H1 (cell line): ENCODE results near the gene MINAR1. TPM values are rescaled to one million over a fixed set of nuclear protein-coding genes. Genes with fewer than 3 reads are reported as not detected.
A peak's percentile ranks its signal among the peaks of the same experiment; 100 is the strongest.

Source experiments
- ASH2L ChIP-seq: fragments of 200-600, 300-600 bp; sonication (generic); IDR thresholded peaks from one replicate; pipeline ENCODE4 v1.7.1; 2017; ENCODE audit warnings: low read length
- BACH1 ChIP-seq: IDR thresholded peaks from 2 replicates; pipeline ENCODE4 v1.6.1; 2012; ENCODE audit warnings: low read length, improper control_type of control experiment
- CTBP2 ChIP-seq: IDR thresholded peaks from 2 replicates; pipeline ENCODE4 v1.7.0; 2011; ENCODE audit warnings: borderline replicate concordance, mild to moderate bottlenecking, moderate library complexity, mixed read lengths, low read length; ENCODE audit not compliant: insufficient read depth, insufficient read length
- HDAC6 ChIP-seq: IDR thresholded peaks from one replicate; pipeline ENCODE4 v1.7.1; 2012; ENCODE audit warnings: low read depth, mild to moderate bottlenecking, inconsistent platforms, low read length, moderate library complexity
- POLR2A ChIP-seq, 2 experiments: IDR thresholded peaks; 1 replicate in 1 of 2; 2 replicates in 1 of 2; pipeline ENCODE4 v1.6.1; 2011; ENCODE audit warnings: low read depth in 2 of 2, low read length in 2 of 2, mild to moderate bottlenecking in 2 of 2; ENCODE audit errors: control extremely low read depth in 1 of 2
- RBBP5 ChIP-seq: IDR thresholded peaks from 2 replicates; pipeline ENCODE4 v1.7.1; 2012; ENCODE audit warnings: low read depth, mild to moderate bottlenecking, inconsistent platforms, low read length, moderate library complexity, borderline replicate concordance
- SUZ12 ChIP-seq: fragments of 200-600 bp; sonication (generic); IDR thresholded peaks from 2 replicates; pipeline ENCODE4 v1.6.1; 2012; ENCODE audit warnings: mild to moderate bottlenecking, inconsistent platforms, low read length, moderate library complexity, mixed read lengths
- TAF1 ChIP-seq: IDR thresholded peaks from 2 replicates; pipeline ENCODE4 v1.6.1; 2011; ENCODE audit warnings: mild to moderate bottlenecking, low read depth, low read length
- polyA plus RNA-seq, 7 experiments: library from polyadenylated mRNA; depleted of rRNA in 3 of 7; stranded (reverse) in 5 of 7; unstranded in 2 of 7; fragments of >200 nt in 5 of 7; fragments of 200-250 nt in 2 of 7; gene quantifications; 1 replicate in 5 of 7; 2 replicates in 1 of 7; 4 replicates in 1 of 7; pipeline versions ENCODE4 v1.2.1 to v1.2.3, GENCODE V29; 2011 to 2013; ENCODE audit warnings: missing spikeins in 2 of 7, mixed read lengths in 2 of 7
- total RNA-seq: library from RNA; stranded (reverse); fragmentation: NEBNext Ultra II Directional; extraction: Animal tissue kit (Norgen Biotek cat#: 25700); gene quantifications from 2 replicates; pipeline ENCODE4 v1.2.1, GENCODE V29; 2021

The MINAR1 gene
- total and polyA plus RNA-seq, 2 of the 8 experiments (the other 6 are each of a cell fraction or from before 2014, with no cell fraction given) = 0.17 to 0.67 TPM

DNA sequence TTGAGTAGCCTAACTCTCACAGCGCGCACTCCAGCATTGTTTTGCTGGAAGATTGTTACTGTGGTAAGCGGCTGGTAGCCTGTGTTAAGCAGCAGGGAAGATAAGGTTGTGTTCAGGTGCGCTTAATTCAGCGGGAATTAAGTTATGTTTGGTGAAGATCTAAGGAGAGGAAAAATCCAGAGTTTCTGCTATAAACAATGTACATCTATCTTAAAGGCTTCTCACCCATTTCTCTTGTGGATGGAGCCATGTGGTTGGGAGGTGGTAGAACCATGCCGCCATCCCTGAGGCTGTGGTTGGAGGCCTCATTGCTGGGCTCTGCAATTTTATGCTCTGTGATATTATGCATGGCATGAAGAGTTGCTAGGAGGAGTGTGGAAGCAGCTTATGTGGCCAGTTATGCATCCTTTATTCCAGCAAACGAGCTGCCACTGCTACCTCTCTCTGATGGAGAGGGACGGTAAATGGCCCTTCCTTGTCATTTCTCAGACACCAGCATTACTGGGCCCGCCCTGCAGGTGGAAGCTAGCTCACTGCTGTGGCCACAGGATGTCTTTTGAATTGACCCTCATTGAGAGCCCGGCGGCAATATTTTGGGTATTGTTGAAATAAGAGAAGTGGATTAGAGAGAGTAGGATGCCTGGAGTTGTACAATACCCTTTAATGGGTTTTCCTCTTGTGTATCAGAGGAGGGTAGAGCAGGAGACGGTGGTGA, 1.3 kb downstream of the MINAR1 start (continued):
- TF ChIP-seq CTBP2 = no peak
- TF ChIP-seq RBBP5 = no peak
- no peak for TF ChIP-seq BACH1
- no peak for TF ChIP-seq POLR2A (IDR thresholded peaks at IDR 0.05; ENCODE audit: control extremely low read depth in 1 of 2, low read depth in 2 of 2, low read length in 2 of 2)
- no peak for TF ChIP-seq ASH2L
- no peak for TF ChIP-seq TAF1
- no peak for TF ChIP-seq HDAC6
- 0 out of 2 replicates have a peak, but pooled peaks have one; percentile 40 for TF ChIP-seq SUZ12
